Measurements from ENCODE around the gene SULT1E1.
A peak's percentile ranks its signal among the peaks of the same experiment; 100 is the strongest.

Gene SULT1E1

DNA sequence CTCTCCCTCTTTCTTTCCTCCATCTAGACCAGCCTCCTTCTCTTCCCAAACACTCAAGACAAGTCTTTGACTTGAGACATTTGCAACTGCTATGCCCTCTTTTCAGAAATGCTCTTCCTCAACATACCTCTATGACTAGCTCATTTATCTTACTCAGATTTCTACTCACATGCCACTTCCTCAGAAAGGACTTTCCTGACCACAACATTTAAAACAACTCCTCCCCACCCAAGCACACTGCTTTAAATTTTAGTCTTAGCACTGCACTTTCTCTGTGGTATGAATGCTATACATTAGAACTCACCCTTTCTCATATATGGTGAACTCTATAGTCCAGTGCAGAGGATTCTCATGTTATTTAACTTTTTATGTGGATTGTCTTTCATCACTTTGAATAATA lies 28.4 kb upstream of the SULT1E1 start:
- TF ChIP-seq, protein P1, sequence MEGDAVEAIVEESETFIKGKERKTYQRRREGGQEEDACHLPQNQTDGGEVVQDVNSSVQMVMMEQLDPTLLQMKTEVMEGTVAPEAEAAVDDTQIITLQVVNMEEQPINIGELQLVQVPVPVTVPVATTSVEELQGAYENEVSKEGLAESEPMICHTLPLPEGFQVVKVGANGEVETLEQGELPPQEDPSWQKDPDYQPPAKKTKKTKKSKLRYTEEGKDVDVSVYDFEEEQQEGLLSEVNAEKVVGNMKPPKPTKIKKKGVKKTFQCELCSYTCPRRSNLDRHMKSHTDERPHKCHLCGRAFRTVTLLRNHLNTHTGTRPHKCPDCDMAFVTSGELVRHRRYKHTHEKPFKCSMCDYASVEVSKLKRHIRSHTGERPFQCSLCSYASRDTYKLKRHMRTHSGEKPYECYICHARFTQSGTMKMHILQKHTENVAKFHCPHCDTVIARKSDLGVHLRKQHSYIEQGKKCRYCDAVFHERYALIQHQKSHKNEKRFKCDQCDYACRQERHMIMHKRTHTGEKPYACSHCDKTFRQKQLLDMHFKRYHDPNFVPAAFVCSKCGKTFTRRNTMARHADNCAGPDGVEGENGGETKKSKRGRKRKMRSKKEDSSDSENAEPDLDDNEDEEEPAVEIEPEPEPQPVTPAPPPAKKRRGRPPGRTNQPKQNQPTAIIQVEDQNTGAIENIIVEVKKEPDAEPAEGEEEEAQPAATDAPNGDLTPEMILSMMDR (IDR thresholded peaks at IDR 0.05; ENCODE audit: low read depth, low read length, missing control alignments): no peak
- in situ Hi-C loops (cut with HindIII; ENCODE audit: low sequenced_read_pairs): no loop called here
- no peak for DNase-seq (ENCODE audit: low read depth)
- H3K4me3 ChIP-seq (ENCODE audit: low read depth, low read length): no peak overlapping the region

DNA sequence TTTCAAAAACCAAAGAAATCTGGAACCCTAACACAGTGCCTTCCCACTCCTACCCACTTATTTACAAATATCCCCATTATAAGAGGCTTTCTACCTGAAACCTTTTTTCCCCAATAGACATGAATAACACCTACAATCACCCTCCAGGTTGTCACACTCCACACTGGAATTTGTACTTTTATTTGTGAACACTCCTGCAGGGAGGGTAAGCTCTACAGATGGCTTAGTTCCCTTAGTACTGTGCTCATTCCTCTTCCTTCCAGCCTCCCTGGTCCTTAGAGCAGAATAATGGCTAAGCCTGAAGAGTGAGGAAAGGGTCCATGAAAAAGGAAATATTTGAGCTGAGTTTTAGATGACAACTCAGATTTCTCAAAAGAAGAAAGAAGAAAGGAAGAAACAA lies 22.2 kb upstream of the SULT1E1 start:
- in situ Hi-C loops (cut with HindIII; ENCODE audit: low sequenced_read_pairs): no loop called here
- TF ChIP-seq, protein P1 (IDR thresholded peaks at IDR 0.05; ENCODE audit: low read depth, low read length, missing control alignments): no peak
- no peak overlapping the region for H3K4me3 ChIP-seq (ENCODE audit: low read depth, low read length)
- DNase-seq (ENCODE audit: low read depth): no peak

DNA sequence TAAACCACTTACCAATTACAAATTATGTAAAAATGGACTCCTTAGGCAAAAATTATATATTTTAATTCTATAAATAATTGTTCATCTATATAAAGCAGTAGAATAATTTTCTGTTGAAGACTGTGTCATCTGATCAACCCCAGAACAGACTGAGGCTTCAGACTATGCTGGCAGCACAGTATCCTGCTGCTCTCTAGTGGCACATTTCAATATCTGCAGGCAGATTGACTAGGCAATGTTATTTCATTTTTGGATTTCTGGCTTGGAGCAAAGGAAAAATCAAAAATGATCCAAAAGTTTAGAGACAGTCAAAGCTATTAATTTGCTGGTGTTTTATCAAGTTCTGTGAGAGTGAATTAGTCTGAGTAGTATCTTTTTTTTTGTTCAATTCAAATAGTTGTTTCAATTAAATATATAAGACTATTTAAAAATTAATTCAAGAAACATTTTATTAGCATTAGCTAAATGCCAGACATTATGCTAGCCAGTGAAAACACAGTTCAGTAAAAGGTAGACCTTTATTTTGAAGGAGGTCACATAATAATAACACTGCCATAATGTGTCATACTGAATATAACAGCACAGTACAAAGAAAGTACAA lies 21.3 kb upstream of the SULT1E1 start:
- in situ Hi-C loops (cut with HindIII; ENCODE audit: low sequenced_read_pairs): no loop called here
- H3K4me3 ChIP-seq (ENCODE audit: low read depth, low read length): no peak overlapping the region
- TF ChIP-seq, protein P1 (IDR thresholded peaks at IDR 0.05; ENCODE audit: low read depth, low read length, missing control alignments): peak; percentile 88
- no peak for DNase-seq (ENCODE audit: low read depth)

DNA sequence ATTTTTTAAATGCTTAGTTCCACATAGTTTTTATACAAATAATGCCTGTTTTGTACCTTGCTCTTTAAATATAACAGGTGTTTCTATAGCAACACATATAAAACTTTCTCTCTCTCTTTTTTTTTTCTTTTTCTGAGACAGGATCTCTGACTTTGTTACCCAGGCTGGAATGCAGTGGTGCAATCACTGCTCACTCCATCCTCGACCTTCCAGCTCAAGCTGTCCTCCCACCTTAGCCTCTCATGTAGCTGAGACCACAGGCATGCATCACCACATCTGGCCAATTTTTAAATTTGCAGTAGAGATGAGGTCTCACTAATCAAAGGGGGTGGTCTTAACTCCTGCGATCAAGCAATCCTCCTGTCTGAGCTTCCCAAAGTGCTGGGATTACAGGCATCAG lies 18.3 kb upstream of the SULT1E1 start:
- no peak for DNase-seq (ENCODE audit: low read depth)
- no peak overlapping the region for H3K4me3 ChIP-seq (ENCODE audit: low read depth, low read length)
- in situ Hi-C loops (cut with HindIII; ENCODE audit: low sequenced_read_pairs): no loop called here
- TF ChIP-seq, protein P1 (IDR thresholded peaks at IDR 0.05; ENCODE audit: low read depth, low read length, missing control alignments): no peak

DNA sequence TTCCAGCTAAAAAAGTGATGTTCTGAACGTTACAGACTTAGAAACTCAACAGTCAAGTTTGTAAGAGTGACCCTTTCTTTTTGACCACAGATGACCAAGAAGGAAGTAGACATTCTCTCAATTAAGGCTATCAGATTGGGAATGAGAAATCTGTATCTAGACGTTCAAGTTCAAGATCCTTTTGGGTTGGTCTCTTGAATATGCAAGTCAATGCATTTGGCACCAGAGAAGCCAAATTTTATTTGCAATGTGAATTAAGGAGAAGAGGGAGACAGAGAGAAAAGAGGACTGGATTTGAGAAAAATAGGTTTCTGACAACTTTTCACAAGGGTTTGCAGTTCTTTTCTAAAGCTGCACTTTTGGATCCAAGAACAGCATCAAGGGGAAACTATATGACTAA lies 17.5 kb upstream of the SULT1E1 start:
- no peak for DNase-seq (ENCODE audit: low read depth)
- no peak overlapping the region for H3K4me3 ChIP-seq (ENCODE audit: low read depth, low read length)
- TF ChIP-seq, protein P1 (IDR thresholded peaks at IDR 0.05; ENCODE audit: low read depth, low read length, missing control alignments): no peak
- in situ Hi-C loops (cut with HindIII; ENCODE audit: low sequenced_read_pairs): no loop called here

DNA sequence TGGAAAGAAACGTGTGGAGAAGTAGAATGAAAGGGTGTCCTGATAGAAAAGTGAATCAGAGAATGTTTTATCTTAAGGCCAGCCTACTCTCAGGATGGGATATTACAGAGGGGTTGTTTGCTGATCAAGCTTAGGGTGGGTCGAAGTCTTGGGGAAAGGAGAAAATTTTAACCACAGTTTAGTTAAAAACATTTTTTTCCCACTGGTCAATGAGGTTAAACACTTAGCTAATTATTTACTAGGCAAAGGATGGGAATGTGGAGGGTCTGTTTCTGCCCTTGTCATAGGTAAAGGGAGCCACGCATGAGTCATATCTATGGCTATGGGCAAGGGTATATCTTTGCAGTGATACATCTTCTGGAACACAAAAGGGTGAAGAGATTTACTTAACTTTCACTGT lies 16.1 kb upstream of the SULT1E1 start:
- TF ChIP-seq, protein P1 (IDR thresholded peaks at IDR 0.05; ENCODE audit: low read depth, low read length, missing control alignments): no peak
- no peak overlapping the region for H3K4me3 ChIP-seq (ENCODE audit: low read depth, low read length)
- in situ Hi-C loops (cut with HindIII; ENCODE audit: low sequenced_read_pairs): no loop called here
- no peak for DNase-seq (ENCODE audit: low read depth)

Measured in astrocyte of the cerebellum (primary cell).